B cell (primary cell): ENCODE measurements around the gene ANTKMT. TPM values are rescaled to one million over a fixed set of nuclear protein-coding genes. Genes with fewer than 3 reads are reported as not detected.

Source experiments
- ATAC-seq: fragments of 200-7000 bp; cut with Tn5 transposase; one replicate; pipeline ENCODE4 v1.10.0; 2021; ENCODE audit warnings: low read depth, mild to moderate bottlenecking, moderate number of reproducible peaks, moderate library complexity
- CTCF ChIA-PET: fragments of 350-600 bp; sonication (Branson Sonifier 250); formaldehyde crosslinking; loops from one replicate; lab custom pipeline; 2021; ENCODE audit warnings: antibody characterized with exemption, inconsistent platforms; lab: Charles Lee
- POLR2A ChIA-PET: fragments of 350-600 bp; sonication (Branson Sonifier 250); formaldehyde crosslinking; loops from one replicate; lab custom pipeline; 2021; ENCODE audit warnings: antibody characterized with exemption; lab: Charles Lee
- DNase-seq: peaks from one replicate; pipeline ENCODE4 v3.0.0; 2013
- H2AFZ ChIP-seq: 2 replicates; pipeline ENCODE4 v1.6.1; 2012; ENCODE audit warnings: mild to moderate bottlenecking, low read depth, low read length; ENCODE audit not compliant: insufficient read depth, poor library complexity, severe bottlenecking
- H3K27ac ChIP-seq, 2 donors: 1 replicate in 1 of 2; 2 replicates in 1 of 2; pipeline ENCODE4 v1.5.1; 2012 to 2013; ENCODE audit warnings: low read length in 2 of 2, mild to moderate bottlenecking in 2 of 2, moderate library complexity in 1 of 2
- H3K27me3 ChIP-seq, 4 experiments: fragments of 200-600 bp in 1 of 4; sonication (generic) in 1 of 4; replicated peaks in 1 of 4; 1 replicate in 2 of 4; 2 replicates in 2 of 4; pipeline versions ENCODE4 v1.6.1 to v1.7.0; 2013 to 2016; ENCODE audit warnings: low read length in 3 of 4, mild to moderate bottlenecking in 2 of 4, mixed read lengths in 1 of 4, moderate library complexity in 1 of 4; ENCODE audit not compliant: insufficient read depth in 4 of 4, control insufficient read depth in 3 of 4; ENCODE audit errors: control extremely low read depth in 1 of 4
- H3K36me3 ChIP-seq, 2 experiments: replicated peaks in 1 of 2; 1 replicate in 1 of 2; 2 replicates in 1 of 2; pipeline versions ENCODE4 v1.6.1 to v1.7.1; 2013; ENCODE audit warnings: low read length in 1 of 2; ENCODE audit not compliant: insufficient read depth in 2 of 2, control insufficient read depth in 1 of 2; ENCODE audit errors: control extremely low read depth in 1 of 2, extremely low read depth in 1 of 2
- H3K4me1 ChIP-seq, 2 donors: fragments of 200-600 bp in 1 of 2; sonication (generic) in 1 of 2; 1 replicate in 1 of 2; 2 replicates in 1 of 2; pipeline versions ENCODE4 v1.5.1 to v1.6.1; 2013 to 2017; ENCODE audit warnings: low read length in 2 of 2; ENCODE audit not compliant: control insufficient read depth in 2 of 2, insufficient read depth in 2 of 2
- H3K4me2 ChIP-seq: replicated peaks from 2 replicates; pipeline ENCODE3; 2012; ENCODE audit warnings: mild to moderate bottlenecking, low read depth, low read length; ENCODE audit not compliant: poor library complexity, severe bottlenecking
- H3K4me3 ChIP-seq, 5 experiments: fragments of 200-600 bp in 1 of 5; sonication (generic) in 1 of 5; 1 replicate in 3 of 5; 2 replicates in 2 of 5; pipeline versions ENCODE4 v1.5.1 to v1.7.0; 2011 to 2016; ENCODE audit warnings: low read length in 4 of 5, mild to moderate bottlenecking in 4 of 5, low read depth in 2 of 5, control low read depth in 1 of 5, moderate library complexity in 1 of 5; ENCODE audit not compliant: insufficient read depth in 1 of 5; ENCODE audit errors: control extremely low read depth in 1 of 5, extremely low read depth in 1 of 5
- H3K79me2 ChIP-seq: fragments of 200-600 bp; sonication (generic); one replicate; pipeline ENCODE4 v1.6.0; 2016; ENCODE audit warnings: low read length; ENCODE audit not compliant: control insufficient read depth, insufficient read depth
- H3K9ac ChIP-seq: fragments of 200-600 bp; sonication (generic); 2 replicates; pipeline ENCODE4 v1.6.1; 2017; ENCODE audit warnings: mild to moderate bottlenecking, low read length, moderate library complexity
- H3K9me3 ChIP-seq, 3 donors: one replicate each; pipeline versions ENCODE4 v1.6.1 to v1.7.1; 2013; ENCODE audit warnings: low read length in 2 of 3; ENCODE audit not compliant: control insufficient read depth in 2 of 3, insufficient read depth in 1 of 3; ENCODE audit errors: control extremely low read depth in 1 of 3
- H4K20me1 ChIP-seq: 2 replicates; pipeline ENCODE4 v1.6.0; 2012; ENCODE audit warnings: mild to moderate bottlenecking, low read length; ENCODE audit not compliant: insufficient read depth, control insufficient read depth, poor library complexity, severe bottlenecking
- H3K27ac Mint-ChIP-seq: one replicate; pipeline ENCODE4 v1.8.0; 2021; ENCODE audit warnings: mixed read lengths
- H3K27me3 Mint-ChIP-seq: one replicate; pipeline ENCODE4 v1.8.0; 2021; ENCODE audit warnings: mixed read lengths
- H3K4me1 Mint-ChIP-seq: one replicate; pipeline ENCODE4 v1.8.0; 2021; ENCODE audit warnings: mixed read lengths
- H3K4me3 Mint-ChIP-seq: one replicate; pipeline ENCODE4 v1.8.0; 2021; ENCODE audit warnings: mixed read lengths
- H3K9me3 Mint-ChIP-seq: one replicate; pipeline ENCODE4 v1.8.0; 2022; ENCODE audit warnings: mixed read lengths; ENCODE audit not compliant: insufficient read depth
- EZH2 ChIP-seq: IDR thresholded peaks from 2 replicates; pipeline ENCODE4 v1.6.1; 2012; ENCODE audit warnings: borderline replicate concordance, low read depth, mild to moderate bottlenecking, moderate library complexity, low read length; ENCODE audit not compliant: insufficient read depth, poor library complexity, severe bottlenecking
- WGBS: methylation state at CpG from one replicate; pipeline ENCODE4 v1.1.5; 2013; ENCODE audit warnings: missing lambda C conversion rate; ENCODE audit not compliant: insufficient coverage; 5-methylcytosine and 5-hydroxymethylcytosine counted together
- intact Hi-C: fragments of 100-400 bp; cut with micrococcal nuclease; formaldehyde crosslinking; loops from one replicate; pipeline ENCODE4 v1.10.0; 2022
- polyA plus RNA-seq: library from polyadenylated mRNA; depleted of rRNA; stranded (reverse); fragments of >200 nt; gene quantifications from 2 replicates; pipeline ENCODE4 v1.2.3, GENCODE V29; 2012
- total RNA-seq, 2 donors: library from RNA; stranded (reverse); fragments of 120-200 nt in 1 of 2; gene quantifications; 1 replicate in 1 of 2; 2 replicates in 1 of 2; pipeline versions ENCODE4 v1.2.3 to v1.2.4, GENCODE V29; 2013 to 2022
- TF ChIP-seq, protein P1 (sequence below): fragments of 200-600 bp; IDR thresholded peaks from one replicate; pipeline ENCODE4 v1.8.0; 2022; ENCODE audit warnings: antibody characterized with exemption, mild to moderate bottlenecking

Gene ANTKMT
- total and polyA plus RNA-seq, 2 donors (not counting 1 experiment from before 2014, with no cell fraction given): 41.0 to 54.1 TPM

- Histone ChIP-seq H3K27me3 (peaks cover 0 to 10% (median 0%) of the 10 kb centered on the region in 4 experiments), H3K4me1 (peaks cover 0 to 3% of the 10 kb centered on the region in 2 donors), H3K9me3 (no peaks in the 10 kb centered on the region), H2AFZ (no peak overlapping the region), H3K4me3 (no peak overlapping the region), H3K4me2 (no peak overlapping the region), H4K20me1 (no peaks in the 10 kb centered on the region), H3K79me2 (no peaks in the 10 kb centered on the region), H3K36me3 (no peaks in the 10 kb centered on the region), H3K27ac (no peak overlapping the region), H3K9ac (no peak overlapping the region)
- TF ChIP-seq EZH2: no peak
- TF ChIP-seq, protein P1, sequence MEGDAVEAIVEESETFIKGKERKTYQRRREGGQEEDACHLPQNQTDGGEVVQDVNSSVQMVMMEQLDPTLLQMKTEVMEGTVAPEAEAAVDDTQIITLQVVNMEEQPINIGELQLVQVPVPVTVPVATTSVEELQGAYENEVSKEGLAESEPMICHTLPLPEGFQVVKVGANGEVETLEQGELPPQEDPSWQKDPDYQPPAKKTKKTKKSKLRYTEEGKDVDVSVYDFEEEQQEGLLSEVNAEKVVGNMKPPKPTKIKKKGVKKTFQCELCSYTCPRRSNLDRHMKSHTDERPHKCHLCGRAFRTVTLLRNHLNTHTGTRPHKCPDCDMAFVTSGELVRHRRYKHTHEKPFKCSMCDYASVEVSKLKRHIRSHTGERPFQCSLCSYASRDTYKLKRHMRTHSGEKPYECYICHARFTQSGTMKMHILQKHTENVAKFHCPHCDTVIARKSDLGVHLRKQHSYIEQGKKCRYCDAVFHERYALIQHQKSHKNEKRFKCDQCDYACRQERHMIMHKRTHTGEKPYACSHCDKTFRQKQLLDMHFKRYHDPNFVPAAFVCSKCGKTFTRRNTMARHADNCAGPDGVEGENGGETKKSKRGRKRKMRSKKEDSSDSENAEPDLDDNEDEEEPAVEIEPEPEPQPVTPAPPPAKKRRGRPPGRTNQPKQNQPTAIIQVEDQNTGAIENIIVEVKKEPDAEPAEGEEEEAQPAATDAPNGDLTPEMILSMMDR: no peak
- POLR2A ChIA-PET: no interaction called here
- intact Hi-C loops: no loop called here
- no peaks in the 10 kb centered on the region for H3K4me1 Mint-ChIP-seq
- CTCF ChIA-PET: no interaction called here
- H3K27ac Mint-ChIP-seq: no peak overlapping the region
- H3K4me3 Mint-ChIP-seq: no peak overlapping the region
- no peaks in the 10 kb centered on the region for H3K27me3 Mint-ChIP-seq
- DNase-seq: no peak
- H3K9me3 Mint-ChIP-seq: no peaks in the 10 kb centered on the region
- 79% methylated on average over 28 of the region's 48 CpGs for WGBS
- ATAC-seq: no peak
Measured at GRCh38 chr16:766820-767640, 46.1 kb downstream of the ANTKMT start.

DNA sequence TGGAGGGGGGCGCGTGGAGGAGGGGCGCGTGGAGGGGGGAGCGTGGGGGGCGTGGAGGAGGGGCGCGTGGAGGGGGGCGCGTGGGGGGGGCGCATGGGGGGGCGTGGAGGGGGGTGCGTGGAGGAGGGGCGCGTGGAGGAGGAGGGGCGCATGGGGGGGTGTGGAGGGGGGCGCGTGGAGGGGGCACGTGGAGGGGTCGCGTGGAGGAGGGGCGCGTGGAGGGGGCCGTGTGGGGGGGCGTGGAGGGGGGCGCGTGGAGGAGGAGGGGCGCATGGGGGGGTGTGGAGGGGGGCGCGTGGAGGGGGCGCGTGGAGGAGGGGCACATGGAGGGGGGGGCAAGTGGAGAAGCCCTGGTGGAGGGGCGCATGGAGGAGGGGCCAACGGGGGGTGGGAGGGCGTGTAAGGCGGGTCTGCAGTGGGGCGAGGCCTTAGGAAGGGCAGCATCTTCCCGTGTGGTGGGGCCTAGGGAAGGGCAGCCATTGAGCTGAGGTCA, 46.8 kb downstream of the ANTKMT start:
- ChIA-PET CTCF (no interaction called here), POLR2A (no interaction called here)
- Histone ChIP-seq H3K79me2 (no peaks in the 10 kb centered on the region), H4K20me1 (no peaks in the 10 kb centered on the region), H3K36me3 (no peaks in the 10 kb centered on the region), H2AFZ (no peak overlapping the region), H3K4me1 (peaks cover 0 to 3% of the 10 kb centered on the region in 2 donors), H3K27ac (no peak overlapping the region), H3K9ac (no peak overlapping the region), H3K9me3 (no peaks in the 10 kb centered on the region), H3K4me3 (no peak overlapping the region), H3K27me3 (peaks cover 0 to 10% (median 0%) of the 10 kb centered on the region in 4 experiments), H3K4me2 (no peak overlapping the region)
- Mint-ChIP-seq H3K4me3 (no peak overlapping the region), H3K4me1 (no peaks in the 10 kb centered on the region), H3K27ac (no peak overlapping the region), H3K9me3 (no peaks in the 10 kb centered on the region), H3K27me3 (no peaks in the 10 kb centered on the region)
- intact Hi-C loops: no loop called here
- DNase-seq (no peak), ATAC-seq (no peak)
- no peak for TF ChIP-seq EZH2
- TF ChIP-seq, protein P1: no peak
- WGBS: 74% methylated on average over 3 of the region's 38 CpGs
